Upper lobe of left lung (tissue), 4 donors: ENCODE results near the gene ERCC4.

ENCODE experiments used
- EP300 ChIP-seq, 4 donors: sonication (generic); formaldehyde crosslinking; IDR thresholded peaks; one replicate each; pipeline ENCODE4 v1.5.1; 2017; ENCODE audit warnings: antibody characterized with exemption in 4 of 4, control low read depth in 2 of 4
- POLR2AphosphoS5 ChIP-seq, 2 donors: sonication (generic); formaldehyde crosslinking; IDR thresholded peaks; one replicate each; pipeline ENCODE4 v1.5.1; 2017; ENCODE audit warnings: antibody characterized with exemption in 2 of 2
- TF ChIP-seq, protein P1 (sequence below), 6 experiments: fragments of 450-650 bp in 4 of 6; fragments of 200-600 bp in 2 of 6; sonication (generic) in 2 of 6; IDR thresholded peaks; one replicate each; pipeline ENCODE4 v1.5.1; 2016 to 2019; ENCODE audit warnings: antibody characterized with exemption in 6 of 6

DNA sequence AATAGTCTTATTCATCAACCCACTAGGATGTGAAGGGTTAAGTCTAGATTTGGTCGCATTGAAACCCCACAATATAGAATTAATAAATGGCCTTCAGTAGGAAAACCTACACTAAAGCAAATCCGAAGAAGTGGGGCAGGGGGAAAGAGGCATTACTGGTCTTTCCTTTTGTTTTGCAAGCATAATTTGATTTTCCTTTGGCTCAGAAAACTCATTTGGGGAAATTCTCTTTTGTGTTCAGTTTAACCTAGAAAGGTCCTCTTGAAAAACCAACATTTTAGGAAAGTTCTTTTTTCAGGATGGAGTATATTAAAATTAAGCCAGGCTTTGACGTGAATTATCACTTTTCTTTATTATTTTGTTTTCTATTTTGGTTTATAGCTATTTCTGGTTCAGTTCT, 31.7 kb downstream of the ERCC4 start:
- TF ChIP-seq POLR2AphosphoS5 (IDR thresholded peaks at IDR 0.05): no peak
- TF ChIP-seq, protein P1, sequence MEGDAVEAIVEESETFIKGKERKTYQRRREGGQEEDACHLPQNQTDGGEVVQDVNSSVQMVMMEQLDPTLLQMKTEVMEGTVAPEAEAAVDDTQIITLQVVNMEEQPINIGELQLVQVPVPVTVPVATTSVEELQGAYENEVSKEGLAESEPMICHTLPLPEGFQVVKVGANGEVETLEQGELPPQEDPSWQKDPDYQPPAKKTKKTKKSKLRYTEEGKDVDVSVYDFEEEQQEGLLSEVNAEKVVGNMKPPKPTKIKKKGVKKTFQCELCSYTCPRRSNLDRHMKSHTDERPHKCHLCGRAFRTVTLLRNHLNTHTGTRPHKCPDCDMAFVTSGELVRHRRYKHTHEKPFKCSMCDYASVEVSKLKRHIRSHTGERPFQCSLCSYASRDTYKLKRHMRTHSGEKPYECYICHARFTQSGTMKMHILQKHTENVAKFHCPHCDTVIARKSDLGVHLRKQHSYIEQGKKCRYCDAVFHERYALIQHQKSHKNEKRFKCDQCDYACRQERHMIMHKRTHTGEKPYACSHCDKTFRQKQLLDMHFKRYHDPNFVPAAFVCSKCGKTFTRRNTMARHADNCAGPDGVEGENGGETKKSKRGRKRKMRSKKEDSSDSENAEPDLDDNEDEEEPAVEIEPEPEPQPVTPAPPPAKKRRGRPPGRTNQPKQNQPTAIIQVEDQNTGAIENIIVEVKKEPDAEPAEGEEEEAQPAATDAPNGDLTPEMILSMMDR (IDR thresholded peaks at IDR 0.05): no peak
- no peak for TF ChIP-seq EP300 (IDR thresholded peaks at IDR 0.05)
